Keratinocyte (primary cell): ENCODE measurements around the gene EIF2S2.
A peak's percentile ranks its signal among the peaks of the same experiment; 100 is the strongest.

ENCODE experiments used
- CTCF ChIP-seq, 3 experiments: IDR thresholded peaks in 1 of 3; conservative IDR thresholded peaks in 1 of 3; optimal IDR thresholded peaks in 1 of 3; 2 replicates in 2 of 3; 3 replicates in 1 of 3; pipeline versions ENCODE3 to v1.5.1; 2011; ENCODE audit warnings: low read length in 3 of 3, mild to moderate bottlenecking in 3 of 3, moderate library complexity in 2 of 3, control low read depth in 1 of 3, inconsistent platforms in 1 of 3; ENCODE audit not compliant: insufficient read depth in 2 of 3; ENCODE audit errors: extremely low read depth in 1 of 3
- EZH2 ChIP-seq: IDR thresholded peaks from one replicate; pipeline ENCODE4 v1.6.1; 2012; ENCODE audit warnings: inconsistent platforms, mild to moderate bottlenecking, low read length, moderate library complexity

DNA sequence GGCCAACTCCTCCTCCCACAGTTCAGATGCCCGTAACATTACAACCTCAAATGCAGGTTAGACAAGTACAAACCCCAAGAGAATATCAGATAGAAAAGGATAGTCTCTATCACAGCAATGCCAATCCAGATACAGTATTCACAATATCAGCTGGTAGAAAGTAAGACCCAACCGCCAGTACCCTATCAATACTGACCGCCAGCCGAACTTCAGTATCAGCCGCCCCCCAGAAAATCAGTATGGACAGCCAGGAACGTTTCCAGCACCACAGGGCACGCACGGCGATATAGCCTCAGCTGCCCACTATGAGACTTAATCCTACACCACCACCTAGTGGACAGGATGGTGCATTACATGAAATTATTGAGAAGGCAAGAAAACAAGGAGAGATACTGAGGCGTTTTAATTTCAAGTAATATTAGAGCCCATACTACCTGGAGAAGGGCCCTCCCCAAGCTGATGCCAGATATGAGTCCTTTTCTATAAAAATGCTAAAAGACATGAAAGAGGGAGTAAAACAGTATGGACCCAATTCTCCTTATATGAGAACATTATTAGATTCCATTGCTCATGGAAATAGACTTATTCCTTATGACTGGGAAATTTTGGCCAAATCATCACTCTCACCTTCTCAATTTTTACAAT lies 17.6 kb upstream of the EIF2S2 start:
- TF ChIP-seq CTCF (optimal IDR thresholded peaks at IDR 0.05 in 1 of 3, IDR thresholded peaks at IDR 0.05 in 1 of 3, conservative IDR thresholded peaks at IDR 0.05 in 1 of 3; ENCODE audit: extremely low read depth in 1 of 3, insufficient read depth in 2 of 3, low read length in 3 of 3) = peak; percentile 67 to 86 (median 80)
- TF ChIP-seq EZH2 = no peak
